Brain microvascular endothelial cell (primary cell): ENCODE data around the gene NELFB.

Experiments used
- DNase-seq: peaks from one replicate; pipeline ENCODE4 v3.0.0-alpha.2; 2020
- H3K27ac ChIP-seq: fragments of 250-450 bp; sonication (Bioruptor Pico); 2 replicates; pipeline ENCODE4 v1.5.1; 2020; ENCODE audit warnings: mild to moderate bottlenecking, moderate library complexity
- H3K27me3 ChIP-seq: fragments of 250-450 bp; sonication (Bioruptor Pico); replicated peaks from 2 replicates; pipeline ENCODE4 v1.5.1; 2020; ENCODE audit warnings: mild to moderate bottlenecking
- H3K36me3 ChIP-seq: fragments of 250-450 bp; sonication (Bioruptor Pico); replicated peaks from 2 replicates; pipeline ENCODE4 v1.5.1; 2020; ENCODE audit warnings: mild to moderate bottlenecking
- H3K4me3 ChIP-seq: 2 replicates; pipeline ENCODE4 v1.5.1; 2011; ENCODE audit warnings: low read depth, mild to moderate bottlenecking, control low read depth, low read length, moderate library complexity
- in situ Hi-C: cut with HindIII; loops from 2 replicates; pipeline ENCODE4 v1.10.0; 2017; ENCODE audit warnings: low sequenced_read_pairs, low pct_ligation_motif_present
- TF ChIP-seq, protein P1 (sequence below): IDR thresholded peaks from 2 replicates; pipeline ENCODE4 v1.5.1; 2011; ENCODE audit warnings: low read depth, mild to moderate bottlenecking, moderate library complexity, low read length, control low read depth, inconsistent platforms; ENCODE audit errors: missing control alignments

Gene NELFB

DNA sequence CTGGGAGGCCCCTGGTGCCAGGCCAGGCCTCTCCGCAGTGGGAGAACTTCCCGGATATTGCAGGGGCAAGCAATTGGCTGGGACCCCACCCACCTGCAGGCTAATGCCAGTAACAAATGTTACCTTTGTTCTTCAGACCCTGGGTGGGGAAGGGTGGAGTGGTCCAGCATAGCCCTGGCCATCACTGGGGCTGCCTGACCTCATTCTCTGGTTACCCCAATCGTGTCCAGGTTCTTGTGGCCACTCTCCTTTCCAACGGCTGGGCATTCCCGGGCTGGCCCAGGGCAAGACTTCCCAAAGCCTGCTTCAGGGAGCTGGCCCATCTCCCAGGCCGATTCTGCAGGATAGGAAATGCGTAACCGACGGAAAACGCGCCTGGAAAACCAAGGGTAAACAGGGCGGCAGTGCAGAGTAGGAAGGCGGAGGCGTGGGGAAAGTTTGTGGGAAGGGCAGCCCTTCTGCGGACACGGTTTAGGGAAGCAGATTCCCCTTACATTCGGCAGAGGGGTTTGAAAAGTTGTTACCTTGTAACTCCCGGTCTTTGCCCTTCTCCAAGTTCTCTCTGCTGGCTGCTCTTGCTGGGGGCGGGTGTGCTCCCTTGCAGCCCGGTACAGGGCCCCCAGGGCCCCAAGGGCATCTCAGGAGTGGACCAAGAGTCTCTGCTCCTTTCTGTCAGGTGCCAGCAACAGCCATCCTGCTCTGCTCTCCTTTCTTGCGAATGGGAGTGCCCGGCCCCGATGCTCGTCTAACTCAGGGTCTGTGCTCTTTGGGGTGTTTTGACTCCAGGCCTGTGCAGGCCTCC is 43.5 kb downstream of the NELFB start:
- no peaks in the 10 kb centered on the region for H3K27me3 ChIP-seq
- no peak overlapping the region for H3K4me3 ChIP-seq
- H3K36me3 ChIP-seq = no peaks in the 10 kb centered on the region
- TF ChIP-seq, protein P1, sequence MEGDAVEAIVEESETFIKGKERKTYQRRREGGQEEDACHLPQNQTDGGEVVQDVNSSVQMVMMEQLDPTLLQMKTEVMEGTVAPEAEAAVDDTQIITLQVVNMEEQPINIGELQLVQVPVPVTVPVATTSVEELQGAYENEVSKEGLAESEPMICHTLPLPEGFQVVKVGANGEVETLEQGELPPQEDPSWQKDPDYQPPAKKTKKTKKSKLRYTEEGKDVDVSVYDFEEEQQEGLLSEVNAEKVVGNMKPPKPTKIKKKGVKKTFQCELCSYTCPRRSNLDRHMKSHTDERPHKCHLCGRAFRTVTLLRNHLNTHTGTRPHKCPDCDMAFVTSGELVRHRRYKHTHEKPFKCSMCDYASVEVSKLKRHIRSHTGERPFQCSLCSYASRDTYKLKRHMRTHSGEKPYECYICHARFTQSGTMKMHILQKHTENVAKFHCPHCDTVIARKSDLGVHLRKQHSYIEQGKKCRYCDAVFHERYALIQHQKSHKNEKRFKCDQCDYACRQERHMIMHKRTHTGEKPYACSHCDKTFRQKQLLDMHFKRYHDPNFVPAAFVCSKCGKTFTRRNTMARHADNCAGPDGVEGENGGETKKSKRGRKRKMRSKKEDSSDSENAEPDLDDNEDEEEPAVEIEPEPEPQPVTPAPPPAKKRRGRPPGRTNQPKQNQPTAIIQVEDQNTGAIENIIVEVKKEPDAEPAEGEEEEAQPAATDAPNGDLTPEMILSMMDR = no peak
- DNase-seq = peak; percentile 61
- H3K27ac ChIP-seq = peak overlapping the region; percentile 55
- in situ Hi-C loops = no loop called here

DNA sequence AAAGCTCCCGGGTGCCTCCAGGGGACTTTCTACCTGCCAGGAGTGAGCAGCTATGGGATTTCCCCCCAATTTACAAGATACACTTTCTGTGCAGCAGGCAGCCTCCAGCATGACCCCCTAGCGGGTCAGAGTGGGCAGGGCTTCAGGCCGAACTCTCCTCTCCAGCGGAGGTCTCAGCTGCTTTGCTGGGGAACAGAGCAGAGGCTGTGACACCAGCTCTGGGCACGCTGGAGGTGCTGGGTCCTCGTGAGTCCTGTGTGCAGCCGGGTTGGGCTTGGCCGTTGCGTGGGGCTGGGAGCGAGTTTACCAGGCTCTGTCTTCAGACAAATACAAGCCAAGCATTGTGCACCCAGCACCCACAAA is 44.1 kb downstream of the NELFB start:
- no peak overlapping the region for H3K4me3 ChIP-seq
- peak overlapping the region; percentile 55 for H3K27ac ChIP-seq
- in situ Hi-C loops = no loop called here
- no peak for DNase-seq
- no peaks in the 10 kb centered on the region for H3K36me3 ChIP-seq
- H3K27me3 ChIP-seq = no peaks in the 10 kb centered on the region
- TF ChIP-seq, protein P1 = no peak

DNA sequence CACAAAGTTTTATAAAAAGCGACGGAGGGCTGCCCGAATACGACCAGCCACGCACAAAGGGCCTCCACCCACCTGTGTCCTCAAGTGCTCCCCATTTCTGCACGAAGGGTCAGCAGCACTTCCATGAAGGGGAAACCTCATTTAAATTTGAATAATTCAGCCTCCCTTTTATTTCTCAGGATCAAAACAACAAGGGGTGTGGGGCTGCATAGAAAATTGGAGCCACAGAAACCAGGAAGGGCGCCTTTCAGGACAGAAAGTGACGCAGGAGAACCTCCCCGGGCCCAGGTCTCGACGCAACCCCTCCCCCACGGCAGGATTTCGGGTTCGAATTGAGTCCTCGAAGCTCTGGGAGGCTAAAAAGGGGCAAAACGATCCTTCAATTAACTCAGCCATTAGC is 44.8 kb downstream of the NELFB start:
- TF ChIP-seq, protein P1 = no peak
- Histone ChIP-seq H3K36me3 (no peaks in the 10 kb centered on the region), H3K27ac (no peak overlapping the region), H3K27me3 (no peaks in the 10 kb centered on the region), H3K4me3 (no peak overlapping the region)
- in situ Hi-C loops = no loop called here
- no peak for DNase-seq

DNA sequence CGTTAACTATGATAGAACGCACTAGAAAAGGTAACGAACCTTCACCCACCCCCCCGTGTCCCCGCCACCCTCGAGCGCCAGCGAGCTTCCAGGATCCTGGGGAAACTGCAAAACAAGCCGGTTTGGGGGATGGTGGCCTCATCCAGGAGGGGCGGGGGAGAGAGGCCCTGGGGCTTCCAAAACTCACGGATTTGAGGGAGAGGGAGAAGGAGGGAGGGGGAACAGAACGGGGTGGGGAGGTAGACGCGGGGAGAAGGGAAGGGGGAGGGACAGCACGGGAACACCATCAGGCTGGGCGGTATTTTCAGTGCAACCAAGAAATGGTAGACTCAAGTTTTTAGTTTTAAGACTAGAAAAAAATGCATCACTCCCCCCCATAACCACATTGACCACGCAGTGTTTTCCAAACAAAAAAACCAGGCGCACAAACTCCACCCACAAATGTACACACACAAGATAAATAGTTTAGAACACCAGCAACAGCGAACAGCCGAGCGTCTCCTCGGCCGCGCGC is 45.5 kb downstream of the NELFB start:
- Histone ChIP-seq H3K36me3 (no peaks in the 10 kb centered on the region), H3K4me3 (peak overlapping the region; percentile 45), H3K27me3 (no peaks in the 10 kb centered on the region), H3K27ac (peak overlapping the region; percentile 50)
- no peak for DNase-seq
- TF ChIP-seq, protein P1 = no peak
- in situ Hi-C loops = no loop called here

DNA sequence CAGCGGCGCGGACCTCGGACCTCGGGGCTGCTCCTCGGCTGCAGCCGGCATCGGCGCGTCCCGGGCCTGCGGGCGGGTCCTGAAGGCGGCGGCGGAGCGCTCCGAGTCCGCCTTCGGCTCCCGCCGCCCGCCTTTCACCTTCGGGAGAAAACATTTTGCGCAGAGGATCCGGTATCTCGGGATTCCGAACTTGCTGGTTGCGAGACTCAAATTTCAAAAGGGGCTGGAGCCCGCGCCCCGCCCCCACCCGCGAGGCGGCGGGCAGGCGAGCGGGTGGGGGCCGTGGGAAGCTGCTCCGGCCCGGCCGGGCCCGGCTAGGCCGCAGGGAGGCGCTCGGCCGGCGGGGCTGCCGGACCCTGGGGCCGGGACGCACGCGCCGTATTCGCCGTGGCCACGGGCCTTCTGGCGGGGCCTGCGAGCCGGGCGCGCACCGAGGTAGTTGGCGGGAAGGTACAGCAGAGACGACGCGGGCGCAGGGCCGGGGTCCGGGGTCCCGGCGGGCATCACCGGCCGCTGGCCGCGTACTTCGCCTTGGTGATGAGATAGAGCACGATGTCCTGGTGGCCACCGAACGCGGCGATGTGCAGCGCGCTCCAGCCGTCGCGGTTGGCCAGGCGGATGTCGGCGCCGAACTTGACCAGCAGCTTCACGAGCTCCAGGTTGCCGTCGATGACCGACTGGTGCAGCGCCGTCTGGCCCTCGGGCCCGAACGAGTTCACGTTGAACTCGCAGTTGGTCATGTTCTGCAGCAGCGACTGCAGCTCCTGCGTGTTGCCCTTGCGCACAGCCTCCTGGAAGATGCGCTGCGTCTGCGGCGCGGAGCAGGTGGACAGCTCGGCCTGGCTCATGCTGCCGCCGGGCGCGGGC is 46.2 kb downstream of the NELFB start:
- Histone ChIP-seq H3K36me3 (no peaks in the 10 kb centered on the region), H3K4me3 (peak overlapping the region; percentile 45), H3K27me3 (no peaks in the 10 kb centered on the region), H3K27ac (peak overlapping the region; percentile 50)
- TF ChIP-seq, protein P1 = no peak
- in situ Hi-C loops = no loop called here
- DNase-seq = no peak
